Measurements from ENCODE around the gene TEKT4. TPM values are rescaled to one million over a fixed set of nuclear protein-coding genes. Genes with fewer than 3 reads are reported as not detected.

Gene TEKT4
- total RNA-seq, 1 experiment from 2014 or later, result not detected

DNA sequence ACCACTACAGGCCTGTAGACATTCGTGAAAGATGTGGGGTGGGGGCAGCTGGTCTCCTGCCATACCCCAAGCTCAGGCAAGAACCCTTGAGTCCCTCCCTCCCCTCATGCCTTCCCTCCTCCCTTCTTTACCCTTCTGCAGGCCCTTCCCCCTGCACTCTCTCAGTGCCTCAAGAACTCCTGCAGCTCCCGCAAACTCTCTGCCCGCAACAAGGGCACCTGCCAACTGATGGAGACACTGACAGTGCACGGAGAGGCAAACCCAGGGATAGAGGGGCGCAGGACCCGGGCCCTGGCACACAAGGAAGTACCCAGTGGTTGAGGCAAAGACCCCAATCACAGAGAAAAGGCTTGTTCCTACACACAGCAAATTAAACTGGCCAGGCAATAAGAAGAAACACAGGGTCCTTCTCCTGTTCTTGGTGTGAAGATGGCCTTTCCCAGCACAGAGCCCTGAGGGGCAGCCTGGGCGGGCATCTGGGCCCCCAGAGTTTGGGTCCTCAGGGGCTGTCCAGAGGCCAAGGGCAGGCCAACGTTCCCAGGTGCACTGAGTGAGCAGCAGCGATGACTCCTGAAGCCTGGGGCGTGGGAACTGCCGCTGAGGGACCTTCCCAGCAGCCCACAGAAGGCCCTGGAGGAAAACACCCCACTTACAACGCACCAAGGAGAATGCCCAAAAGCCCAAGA is 1.6 kb downstream of the TEKT4 start:
- Histone ChIP-seq H3K9ac (ENCODE audit: low read length) (no peak overlapping the region), H3K79me2 (ENCODE audit: low read length) (no peaks in the 10 kb centered on the region), H3K9me2 (replicated peaks; ENCODE audit: low read length) (no peaks in the 10 kb centered on the region), H3K27ac (ENCODE audit: low read length) (no peak overlapping the region), H3K4me2 (ENCODE audit: low read length) (no peak overlapping the region), H3F3A (ENCODE audit: low read length, unreplicated experiment) (no peaks in the 10 kb centered on the region), H3K4me3 (ENCODE audit: low read length) (no peak overlapping the region), H3K4me1 (ENCODE audit: insufficient read depth, low read length) (peaks cover 11% of the 10 kb centered on the region), H3K9me3 (ENCODE audit: low read length) (no peaks in the 10 kb centered on the region), H3K36me3 (ENCODE audit: low read depth, low read length) (no peaks in the 10 kb centered on the region), H4K20me1 (ENCODE audit: low read length) (no peaks in the 10 kb centered on the region), H3K27me3 (ENCODE audit: low read length) (peaks cover 20% of the 10 kb centered on the region), H2AFZ (ENCODE audit: low read length) (no peak overlapping the region)
- TF ChIP-seq, protein P1, sequence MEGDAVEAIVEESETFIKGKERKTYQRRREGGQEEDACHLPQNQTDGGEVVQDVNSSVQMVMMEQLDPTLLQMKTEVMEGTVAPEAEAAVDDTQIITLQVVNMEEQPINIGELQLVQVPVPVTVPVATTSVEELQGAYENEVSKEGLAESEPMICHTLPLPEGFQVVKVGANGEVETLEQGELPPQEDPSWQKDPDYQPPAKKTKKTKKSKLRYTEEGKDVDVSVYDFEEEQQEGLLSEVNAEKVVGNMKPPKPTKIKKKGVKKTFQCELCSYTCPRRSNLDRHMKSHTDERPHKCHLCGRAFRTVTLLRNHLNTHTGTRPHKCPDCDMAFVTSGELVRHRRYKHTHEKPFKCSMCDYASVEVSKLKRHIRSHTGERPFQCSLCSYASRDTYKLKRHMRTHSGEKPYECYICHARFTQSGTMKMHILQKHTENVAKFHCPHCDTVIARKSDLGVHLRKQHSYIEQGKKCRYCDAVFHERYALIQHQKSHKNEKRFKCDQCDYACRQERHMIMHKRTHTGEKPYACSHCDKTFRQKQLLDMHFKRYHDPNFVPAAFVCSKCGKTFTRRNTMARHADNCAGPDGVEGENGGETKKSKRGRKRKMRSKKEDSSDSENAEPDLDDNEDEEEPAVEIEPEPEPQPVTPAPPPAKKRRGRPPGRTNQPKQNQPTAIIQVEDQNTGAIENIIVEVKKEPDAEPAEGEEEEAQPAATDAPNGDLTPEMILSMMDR (conservative IDR thresholded peaks at IDR 0.05; ENCODE audit: low read depth, low read length), result no peak
- TF ChIP-seq EZH2 (IDR thresholded peaks at IDR 0.05; ENCODE audit: low read length, unreplicated experiment) (no peak), EZH2phosphoT487 (IDR thresholded peaks at IDR 0.05; ENCODE audit: borderline replicate concordance, low read length) (no peak)
- CTCF ChIA-PET, result no interaction called here
- intact Hi-C loops (cut with micrococcal nuclease), result no loop called here
- POLR2A ChIA-PET (ENCODE audit: unreplicated experiment), result no interaction called here
- no peak for DNase-seq
- no peak for ATAC-seq
- no TSS peak for BruUV-seq (replicated peaks)

DNA sequence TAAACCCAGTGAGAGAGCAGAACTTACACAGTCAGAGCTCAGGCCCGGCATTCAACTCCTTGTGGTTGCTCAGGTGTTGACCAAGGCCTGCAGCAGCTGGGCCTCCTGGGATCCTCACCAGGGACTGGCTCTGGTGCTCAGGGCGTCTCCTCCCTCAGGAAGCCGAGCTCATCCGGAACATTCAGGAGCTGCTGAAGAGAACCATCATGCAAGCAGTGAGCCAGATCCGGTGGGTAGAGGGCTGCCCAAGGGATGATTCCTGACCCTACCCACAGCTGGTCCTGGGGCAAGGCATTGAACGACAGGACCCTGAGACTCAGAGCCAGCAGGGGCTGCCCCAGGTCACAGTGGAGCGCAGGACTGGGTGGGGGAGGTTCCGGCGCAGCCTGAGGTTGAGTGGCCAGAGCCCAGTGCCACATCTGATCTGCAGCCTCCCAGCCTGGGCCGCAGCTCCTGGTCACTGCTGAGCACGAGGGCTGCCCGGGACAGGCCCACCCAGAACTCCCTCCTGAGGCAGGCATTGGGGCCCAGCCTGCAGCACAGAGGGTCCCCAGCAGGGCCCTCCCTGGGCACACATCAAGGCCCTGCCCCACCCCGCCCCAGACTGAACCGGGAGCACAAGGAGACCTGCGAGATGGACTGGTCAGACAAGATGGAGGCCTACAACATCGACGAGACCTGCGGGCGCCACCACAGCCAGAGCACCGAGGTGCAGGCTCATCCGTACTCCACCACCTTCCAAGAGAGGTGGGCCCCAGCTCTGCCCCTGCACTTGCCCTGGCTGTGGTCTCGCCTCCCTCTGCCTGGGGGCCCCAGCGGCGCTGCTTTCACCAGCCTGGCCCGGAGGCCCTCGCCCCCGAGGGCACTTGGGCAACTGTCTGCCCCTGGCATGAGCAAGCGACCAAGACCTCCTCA is 2.4 kb downstream of the TEKT4 start:
- Histone ChIP-seq H3K9me3 (ENCODE audit: low read length) (no peaks in the 10 kb centered on the region), H3K4me1 (ENCODE audit: insufficient read depth, low read length) (peaks cover 11% of the 10 kb centered on the region), H3K4me2 (ENCODE audit: low read length) (no peak overlapping the region), H3K4me3 (ENCODE audit: low read length) (no peak overlapping the region), H3K27me3 (ENCODE audit: low read length) (peaks cover 20% of the 10 kb centered on the region), H2AFZ (ENCODE audit: low read length) (peak overlapping the region; percentile 60; the same call in 1 of the 2 replicates), H3K79me2 (ENCODE audit: low read length) (no peaks in the 10 kb centered on the region), H3K9me2 (replicated peaks; ENCODE audit: low read length) (no peaks in the 10 kb centered on the region), H3F3A (ENCODE audit: low read length, unreplicated experiment) (no peaks in the 10 kb centered on the region), H3K9ac (ENCODE audit: low read length) (no peak overlapping the region), H3K36me3 (ENCODE audit: low read depth, low read length) (no peaks in the 10 kb centered on the region), H3K27ac (ENCODE audit: low read length) (no peak overlapping the region), H4K20me1 (ENCODE audit: low read length) (no peaks in the 10 kb centered on the region)
- intact Hi-C loops (cut with micrococcal nuclease), result no loop called here
- no peak for ATAC-seq
- TF ChIP-seq, protein P1 (conservative IDR thresholded peaks at IDR 0.05; ENCODE audit: low read depth, low read length), result no peak
- no peak for TF ChIP-seq EZH2 (IDR thresholded peaks at IDR 0.05; ENCODE audit: low read length, unreplicated experiment)
- TF ChIP-seq EZH2phosphoT487 (IDR thresholded peaks at IDR 0.05; ENCODE audit: borderline replicate concordance, low read length), result no peak
- ChIA-PET CTCF (no interaction called here), POLR2A (ENCODE audit: unreplicated experiment) (no interaction called here)
- BruUV-seq (replicated peaks), result no TSS peak
- DNase-seq, result no peak
